Stomach (tissue), 9 donors: ENCODE measurements around the gene NSFL1C. TPM values are rescaled to one million over a fixed set of nuclear protein-coding genes. Genes with fewer than 3 reads are reported as not detected.

Experiments
- DNase-seq, 2 donors: peaks; one replicate each; pipeline versions ENCODE4 v3.0.0 to v3.0.0-alpha.2; 2013 to 2019
- H3K27ac ChIP-seq, 5 donors: fragments of 200-600 bp in 4 of 5; sonication (generic) in 4 of 5; one replicate each; pipeline ENCODE4 v1.5.1; 2013 to 2019; ENCODE audit warnings: mild to moderate bottlenecking in 1 of 5, moderate library complexity in 1 of 5
- H3K27me3 ChIP-seq, 3 donors: fragments of 200-600 bp; sonication (generic); one replicate each; pipeline ENCODE4 v1.5.1; 2017 to 2019; ENCODE audit warnings: mixed run types in 1 of 3
- H3K36me3 ChIP-seq, 4 donors: fragments of 200-600 bp; sonication (generic); 1 replicate in 3 of 4; 2 replicates in 1 of 4; pipeline ENCODE4 v1.5.1; 2016 to 2019
- H3K4me1 ChIP-seq, 4 donors: fragments of 200-600 bp; sonication (generic); one replicate each; pipeline ENCODE4 v1.5.1; 2016 to 2019
- H3K4me3 ChIP-seq, 4 donors: fragments of 200-600 bp; sonication (generic) in 3 of 4; one replicate each; pipeline ENCODE4 v1.5.1; 2016 to 2019; ENCODE audit warnings: mild to moderate bottlenecking in 1 of 4
- H3K9me3 ChIP-seq, 4 donors: fragments of 200-600 bp; sonication (generic); one replicate each; pipeline ENCODE4 v1.5.1; 2016 to 2019
- CTCF ChIP-seq, 7 experiments: fragments of 450-650 bp in 4 of 7; fragments of 200-600 bp in 3 of 7; sonication (generic) in 3 of 7; IDR thresholded peaks; one replicate each; pipeline ENCODE4 v1.5.1; 2016 to 2019; ENCODE audit warnings: antibody characterized with exemption in 7 of 7, control low read depth in 2 of 7, mild to moderate bottlenecking in 1 of 7
- EP300 ChIP-seq: sonication (generic); formaldehyde crosslinking; IDR thresholded peaks from one replicate; pipeline ENCODE4 v1.6.1; 2017; ENCODE audit warnings: antibody characterized with exemption
- POLR2A ChIP-seq, 4 donors: fragments of 450-650 bp; IDR thresholded peaks; one replicate each; pipeline ENCODE4 v1.6.1; 2016; ENCODE audit warnings: antibody characterized with exemption in 4 of 4, control low read depth in 2 of 4, mild to moderate bottlenecking in 1 of 4, moderate library complexity in 1 of 4
- POLR2AphosphoS5 ChIP-seq, 3 donors: sonication (generic); formaldehyde crosslinking; IDR thresholded peaks; one replicate each; pipeline ENCODE4 v1.6.1; 2016; ENCODE audit warnings: antibody characterized with exemption in 3 of 3
- WGBS, 5 donors: extraction: QIAGEN DNeasy Blood & Tissue Kit in 3 of 5; methylation state at CpG; one replicate each; pipeline versions ENCODE4 v1.1.5 to v1.1.7; 2013 to 2018; 5-methylcytosine and 5-hydroxymethylcytosine counted together
- intact Hi-C: fragments of 100-400 bp; cut with DNase I; formaldehyde crosslinking; loops from one replicate; pipeline ENCODE4 v1.15.1; 2023; ENCODE audit warnings: low total_unique reads
- polyA plus RNA-seq, 3 donors: library from polyadenylated mRNA; stranded (reverse); fragments of 200-250 nt; gene quantifications; one replicate each; pipeline ENCODE4 v1.2.3, GENCODE V29; 2013
- total RNA-seq, 5 donors: library from RNA; depleted of rRNA; stranded (reverse); fragments of >200 nt; gene quantifications; one replicate each; pipeline versions ENCODE4 v1.1.0 to v1.2.3, GENCODE V29; 2014 to 2016
- donor health status: healthy with polysubstance abuse.
- donor health status: Bipolar disorder and iron deficiency.
- donor health status: healthy.

Gene NSFL1C
- total and polyA plus RNA-seq, 8 donors, result 13.4 to 83.4 (median 42.1) TPM

GRCh38 chr20:1456300-1456699 is 10.3 kb downstream of the NSFL1C start:
- Histone ChIP-seq H3K4me3 (no peak overlapping the region), H3K9me3 (peaks cover 0 to 5% (median 1%) of the 10 kb centered on the region in 4 donors), H3K4me1 (peaks cover 0 to 3% (median 0%) of the 10 kb centered on the region in 4 donors), H3K27ac (no peak overlapping the region), H3K36me3 (peaks cover 80 to 100% (median 100%) of the 10 kb centered on the region in 4 donors), H3K27me3 (no peaks in the 10 kb centered on the region)
- 88 to 93% (median 89%) methylated on average over 5 of the region's 5 CpGs for WGBS, 5 donors
- DNase-seq, result no peak
- TF ChIP-seq EP300, result no peak
- no peak for TF ChIP-seq POLR2A (IDR thresholded peaks at IDR 0.05)
- no peak for TF ChIP-seq CTCF (IDR thresholded peaks at IDR 0.05)
- TF ChIP-seq POLR2AphosphoS5 (IDR thresholded peaks at IDR 0.05), result no peak
- intact Hi-C loops, result no loop called here

- TF ChIP-seq POLR2AphosphoS5 (IDR thresholded peaks at IDR 0.05), result no peak
- TF ChIP-seq EP300, result no peak
- TF ChIP-seq CTCF (IDR thresholded peaks at IDR 0.05), result no peak
- no peak for TF ChIP-seq POLR2A (IDR thresholded peaks at IDR 0.05)
- Histone ChIP-seq H3K27me3 (no peaks in the 10 kb centered on the region), H3K9me3 (peaks cover 0 to 11% (median 2%) of the 10 kb centered on the region in 4 donors), H3K27ac (no peak overlapping the region), H3K4me1 (no peaks in the 10 kb centered on the region), H3K4me3 (no peak overlapping the region), H3K36me3 (peaks cover 88 to 100% (median 100%) of the 10 kb centered on the region in 4 donors)
- intact Hi-C loops, result no loop called here
- DNase-seq, result no peak
Observed at GRCh38 chr20:1450926-1451491, 15.6 kb downstream of the NSFL1C start.

- H3K36me3 ChIP-seq, result peaks cover 88 to 100% (median 100%) of the 10 kb centered on the region in 4 donors
- peaks cover 0 to 11% (median 2%) of the 10 kb centered on the region in 4 donors for H3K9me3 ChIP-seq
- H3K27ac ChIP-seq, result no peak overlapping the region
- no peaks in the 10 kb centered on the region for H3K27me3 ChIP-seq
- WGBS, 5 donors, result 89 to 96% (median 95%) methylated on average over 6 of the region's 6 CpGs
- no peaks in the 10 kb centered on the region for H3K4me1 ChIP-seq
- intact Hi-C loops, result no loop called here
- DNase-seq, result no peak
- TF ChIP-seq EP300 (no peak), CTCF (IDR thresholded peaks at IDR 0.05) (no peak), POLR2A (IDR thresholded peaks at IDR 0.05) (no peak), POLR2AphosphoS5 (IDR thresholded peaks at IDR 0.05) (no peak)
- no peak overlapping the region for H3K4me3 ChIP-seq
Observed at GRCh38 chr20:1449370-1449769, 17.3 kb downstream of the NSFL1C start.

- H3K27me3 ChIP-seq, result no peaks in the 10 kb centered on the region
- H3K9me3 ChIP-seq, result peaks cover 0 to 11% (median 2%) of the 10 kb centered on the region in 4 donors
- H3K27ac ChIP-seq, result no peak overlapping the region
- no peaks in the 10 kb centered on the region for H3K4me1 ChIP-seq
- no peak overlapping the region for H3K4me3 ChIP-seq
- peaks cover 89 to 100% (median 100%) of the 10 kb centered on the region in 4 donors for H3K36me3 ChIP-seq
- TF ChIP-seq CTCF (IDR thresholded peaks at IDR 0.05) (no peak), EP300 (no peak), POLR2A (IDR thresholded peaks at IDR 0.05) (no peak), POLR2AphosphoS5 (IDR thresholded peaks at IDR 0.05) (no peak)
- intact Hi-C loops, result no loop called here
- 80 to 90% (median 84%) methylated on average over 4 of the region's 4 CpGs for WGBS, 5 donors
- DNase-seq, result no peak
Observed at GRCh38 chr20:1448081-1448620, 18.5 kb downstream of the NSFL1C start.
